Natural killer cell treated with Interleukin-12 subunit alpha and Interleukin-12 subunit beta and Interleukin-15 and Interleukin-18, amount 100 ng/mL, for 72 hours (primary cell): ENCODE data around the gene TERT. TPM values are rescaled to one million over a fixed set of nuclear protein-coding genes. Genes with fewer than 3 reads are reported as not detected.

Experiments
- ATAC-seq, 2 donors: fragments of 150-1000 bp; cut with Tn5 transposase in 1 of 2; sonication (Bioruptor Pico), chemical (Tn5 transposase) in 1 of 2; 2 replicates each; pipeline ENCODE4 v1.10.0; 2021
- DNase-seq: peaks from one replicate; pipeline ENCODE4 v3.0.0; 2022; ENCODE audit warnings: low spot score
- H3K27ac Mint-ChIP-seq, 2 donors: 1 replicate in 1 of 2; 2 replicates in 1 of 2; pipeline ENCODE4 v1.8.0; 2022; ENCODE audit warnings: mixed read lengths in 2 of 2, mild to moderate bottlenecking in 1 of 2, moderate library complexity in 1 of 2
- H3K27me3 Mint-ChIP-seq, 2 donors: 1 replicate in 1 of 2; 2 replicates in 1 of 2; pipeline ENCODE4 v1.8.0; 2022; ENCODE audit warnings: mixed read lengths in 2 of 2
- H3K36me3 Mint-ChIP-seq: one replicate; pipeline ENCODE4 v1.8.0; 2022; ENCODE audit warnings: mixed read lengths
- H3K4me1 Mint-ChIP-seq, 2 donors: 1 replicate in 1 of 2; 2 replicates in 1 of 2; pipeline ENCODE4 v1.8.0; 2022; ENCODE audit warnings: low read depth in 2 of 2, mixed read lengths in 2 of 2, mild to moderate bottlenecking in 1 of 2
- H3K4me3 Mint-ChIP-seq: one replicate; pipeline ENCODE4 v1.8.0; 2022; ENCODE audit warnings: mixed read lengths
- H3K9me3 Mint-ChIP-seq: 2 replicates; pipeline ENCODE4 v1.8.0; 2022; ENCODE audit warnings: mixed read lengths
- total RNA-seq, 2 donors: library from RNA; stranded (reverse); gene quantifications; one replicate each; pipeline ENCODE4 v1.2.3, GENCODE V29; 2022

TERT gene
- total RNA-seq, 2 donors from 2014 or later: 1.3 TPM; not detected in 1

GRCh38 chr5:1226231-1226630 lies 68.6 kb downstream of the TERT start:
- ATAC-seq (no peak), DNase-seq (no peak)
- H3K27ac Mint-ChIP-seq: no peak overlapping the region
- H3K4me3 Mint-ChIP-seq: no peak overlapping the region
- H3K27me3 Mint-ChIP-seq: peaks cover 22 to 25% of the 10 kb centered on the region in 2 donors
- no peaks in the 10 kb centered on the region for H3K36me3 Mint-ChIP-seq
- H3K9me3 Mint-ChIP-seq: no peaks in the 10 kb centered on the region
- peaks cover 11 to 16% of the 10 kb centered on the region in 2 donors for H3K4me1 Mint-ChIP-seq

GRCh38 chr5:1225081-1225480 lies 69.8 kb downstream of the TERT start, which contains the start of gene SLC6A18:
Gene SLC6A18 (plus strand): TSS chr5:1225381. CDS start chr5:1225478, 97 bp downstream.
- ATAC-seq: no peak
- no peak within 1 kb of the TSS for H3K27ac Mint-ChIP-seq
- no peak for DNase-seq
- peaks cover 11 to 16% of the 10 kb centered on the region in 2 donors for H3K4me1 Mint-ChIP-seq
- peaks cover 22% of the 10 kb centered on the region in 2 donors for H3K27me3 Mint-ChIP-seq
- H3K4me3 Mint-ChIP-seq: no peak within 1 kb of the TSS
- H3K36me3 Mint-ChIP-seq: no peaks in the 10 kb centered on the region
- no peaks in the 10 kb centered on the region for H3K9me3 Mint-ChIP-seq

DNA sequence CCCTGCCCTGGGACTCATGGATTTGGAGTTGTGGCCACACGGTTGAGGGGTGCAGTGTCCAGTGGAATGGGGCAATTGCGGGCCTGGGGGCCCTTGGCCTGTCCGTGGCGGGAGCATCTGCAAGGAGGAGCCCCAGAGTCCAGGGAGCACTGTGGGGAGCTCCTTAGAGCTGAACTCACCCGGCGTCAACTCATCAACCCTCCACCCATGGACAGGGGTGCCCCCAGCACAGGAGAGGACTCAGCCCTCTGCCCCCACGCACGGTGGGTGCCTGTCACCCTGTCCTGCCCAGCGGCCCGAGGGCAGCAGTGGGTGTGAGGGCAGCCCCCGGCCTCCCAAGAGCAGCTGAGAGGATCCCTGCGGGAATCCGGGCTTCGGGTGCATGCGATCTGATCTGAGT lies 70.2 kb downstream of the TERT start:
- peaks cover 11 to 16% of the 10 kb centered on the region in 2 donors for H3K4me1 Mint-ChIP-seq
- peaks cover 19 to 22% of the 10 kb centered on the region in 2 donors for H3K27me3 Mint-ChIP-seq
- H3K27ac Mint-ChIP-seq: no peak overlapping the region
- ATAC-seq (no peak), DNase-seq (no peak)
- H3K4me3 Mint-ChIP-seq: no peak overlapping the region
- H3K36me3 Mint-ChIP-seq: no peaks in the 10 kb centered on the region
- H3K9me3 Mint-ChIP-seq: no peaks in the 10 kb centered on the region

- H3K36me3 Mint-ChIP-seq: no peaks in the 10 kb centered on the region
- H3K27me3 Mint-ChIP-seq: peaks cover 9 to 11% of the 10 kb centered on the region in 2 donors
- H3K9me3 Mint-ChIP-seq: no peaks in the 10 kb centered on the region
- DNase-seq (no peak), ATAC-seq (no peak)
- H3K4me1 Mint-ChIP-seq: peaks cover 5 to 13% of the 10 kb centered on the region in 2 donors
- H3K4me3 Mint-ChIP-seq: no peak overlapping the region
- H3K27ac Mint-ChIP-seq: no peak overlapping the region
These were observed 71.6 kb downstream of the TERT start for GRCh38 chr5:1223278-1223670.

DNA sequence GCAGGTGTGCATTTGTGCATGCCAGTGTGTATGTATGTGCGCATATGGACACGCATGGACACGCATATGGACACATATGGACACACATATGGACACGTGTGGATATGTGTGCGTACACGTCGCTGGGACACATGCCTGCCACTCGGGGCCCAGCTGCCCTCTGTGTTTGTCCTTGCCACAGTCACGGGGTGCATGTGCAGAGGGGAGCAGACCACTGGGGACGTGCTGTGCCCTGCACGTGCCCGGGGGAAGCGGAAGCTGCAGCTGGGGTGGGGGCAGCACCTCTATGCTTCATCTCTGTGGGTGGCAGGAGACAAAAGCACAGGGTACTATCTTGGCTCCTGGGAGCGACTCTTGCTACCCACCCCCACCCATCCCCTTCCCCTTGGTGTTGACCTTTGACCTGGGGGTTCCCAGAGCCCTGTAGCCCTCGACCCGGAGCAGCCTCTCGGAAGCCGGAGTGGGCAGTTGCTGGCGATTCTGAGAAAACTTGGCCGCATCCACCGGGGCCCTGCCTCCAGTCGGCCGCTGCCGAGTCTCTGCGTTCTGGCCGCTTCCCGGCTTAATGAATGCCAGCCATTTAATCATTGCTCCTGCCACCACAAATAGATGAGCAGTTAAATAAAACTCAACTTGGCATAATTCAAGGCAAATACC lies 72.1 kb downstream of the TERT start:
- no peak for ATAC-seq

DNA sequence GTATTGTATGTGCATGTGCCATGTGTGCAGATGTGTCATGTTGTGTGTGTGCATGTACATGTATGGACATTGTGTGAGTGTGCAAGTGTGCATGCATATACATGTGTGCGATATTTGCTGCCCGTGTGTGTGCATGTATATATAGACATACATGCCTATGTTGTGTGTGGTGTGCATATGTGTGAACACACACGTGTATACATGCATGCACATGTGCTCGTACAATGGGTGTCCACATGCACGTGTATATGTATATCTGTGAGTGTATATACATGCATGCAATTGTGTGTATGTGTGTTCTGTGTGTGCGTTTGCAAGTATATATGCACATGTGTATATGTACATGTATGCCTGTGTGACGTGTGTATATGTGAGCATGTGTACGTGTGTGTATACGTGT lies 72.7 kb downstream of the TERT start:
- H3K27ac Mint-ChIP-seq: no peak overlapping the region
- ATAC-seq (no peak), DNase-seq (no peak)
- H3K27me3 Mint-ChIP-seq: peaks cover 2% of the 10 kb centered on the region in 2 donors
- no peaks in the 10 kb centered on the region for H3K36me3 Mint-ChIP-seq
- peaks cover 0 to 2% of the 10 kb centered on the region in 2 donors for H3K4me1 Mint-ChIP-seq
- no peaks in the 10 kb centered on the region for H3K9me3 Mint-ChIP-seq
- no peak overlapping the region for H3K4me3 Mint-ChIP-seq

More for the DNA sequence above, 72.1 kb downstream of the TERT start:
- Mint-ChIP-seq H3K4me1 (peaks cover 5 to 8% of the 10 kb centered on the region in 2 donors), H3K27me3 (peaks cover 6 to 8% of the 10 kb centered on the region in 2 donors), H3K4me3 (no peak overlapping the region), H3K9me3 (no peaks in the 10 kb centered on the region), H3K36me3 (no peaks in the 10 kb centered on the region), H3K27ac (no peak overlapping the region)
- no peak for DNase-seq

DNA sequence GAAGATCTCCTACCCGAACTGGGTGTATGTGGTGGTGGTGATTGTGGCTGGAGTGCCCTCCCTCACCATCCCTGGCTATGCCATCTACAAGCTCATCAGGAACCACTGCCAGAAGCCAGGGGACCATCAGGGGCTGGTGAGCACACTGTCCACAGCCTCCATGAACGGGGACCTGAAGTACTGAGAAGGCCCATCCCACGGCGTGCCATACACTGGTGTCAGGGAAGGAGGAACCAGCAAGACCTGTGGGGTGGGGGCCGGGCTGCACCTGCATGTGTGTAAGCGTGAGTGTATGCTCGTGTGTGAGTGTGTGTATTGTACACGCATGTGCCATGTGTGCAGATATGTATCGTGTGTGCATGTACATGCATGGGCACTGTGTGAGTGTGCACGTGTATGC lies 73.1 kb downstream of the TERT start:
- Mint-ChIP-seq H3K27ac (no peak overlapping the region), H3K4me1 (no peaks in the 10 kb centered on the region), H3K27me3 (peaks cover 0 to 2% of the 10 kb centered on the region in 2 donors), H3K9me3 (no peaks in the 10 kb centered on the region), H3K36me3 (no peaks in the 10 kb centered on the region), H3K4me3 (no peak overlapping the region)
- no peak for ATAC-seq
- no peak for DNase-seq

DNA sequence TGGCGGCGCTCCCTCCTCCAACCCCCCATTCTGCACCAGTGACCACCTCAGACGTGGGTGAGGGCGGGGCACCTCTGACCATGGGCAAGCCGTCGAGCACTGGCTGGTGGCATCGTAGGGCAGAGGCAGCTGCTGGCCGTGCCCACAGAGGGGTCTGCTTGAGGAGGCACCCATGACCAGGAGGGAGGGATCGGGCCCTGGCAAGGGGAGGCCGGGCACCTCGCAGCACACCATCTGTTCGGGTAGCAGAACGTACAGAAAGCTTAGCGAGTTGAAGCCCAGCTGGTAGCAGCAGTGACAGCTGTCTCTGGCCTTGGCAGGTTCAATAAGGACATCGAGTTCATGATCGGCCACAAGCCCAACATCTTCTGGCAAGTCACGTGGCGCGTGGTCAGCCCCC lies 74.0 kb downstream of the TERT start:
- no peaks in the 10 kb centered on the region for H3K4me1 Mint-ChIP-seq
- no peaks in the 10 kb centered on the region for H3K9me3 Mint-ChIP-seq
- no peaks in the 10 kb centered on the region for H3K36me3 Mint-ChIP-seq
- DNase-seq: no peak
- H3K4me3 Mint-ChIP-seq: no peak overlapping the region
- no peak overlapping the region for H3K27ac Mint-ChIP-seq
- H3K27me3 Mint-ChIP-seq: peaks cover 0 to 2% of the 10 kb centered on the region in 2 donors
- ATAC-seq: no peak

DNA sequence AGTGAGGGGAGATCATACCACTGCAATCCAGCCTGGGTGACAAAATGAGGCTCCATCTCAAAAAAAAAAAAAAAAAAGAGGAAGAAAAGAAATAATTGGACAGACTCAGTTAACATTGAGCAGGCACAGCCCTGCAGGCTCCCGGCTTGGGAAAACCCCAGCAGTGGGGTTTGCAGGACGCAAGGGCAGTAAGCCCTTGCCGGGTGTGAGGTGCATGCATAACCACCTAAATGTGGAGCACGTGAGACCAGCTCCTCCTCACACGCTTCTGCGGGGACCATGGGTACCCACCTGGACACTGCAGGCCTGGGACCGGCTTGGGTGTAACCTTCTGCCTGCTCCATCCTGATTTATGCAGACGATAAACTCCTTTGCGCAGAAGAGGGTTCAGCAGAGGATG lies 74.5 kb downstream of the TERT start:
- DNase-seq: no peak
- H3K27me3 Mint-ChIP-seq: peaks cover 0 to 2% of the 10 kb centered on the region in 2 donors
- H3K4me3 Mint-ChIP-seq: no peak overlapping the region
- H3K4me1 Mint-ChIP-seq: no peaks in the 10 kb centered on the region
- no peak overlapping the region for H3K27ac Mint-ChIP-seq
- no peaks in the 10 kb centered on the region for H3K36me3 Mint-ChIP-seq
- no peak for ATAC-seq
- no peaks in the 10 kb centered on the region for H3K9me3 Mint-ChIP-seq

DNA sequence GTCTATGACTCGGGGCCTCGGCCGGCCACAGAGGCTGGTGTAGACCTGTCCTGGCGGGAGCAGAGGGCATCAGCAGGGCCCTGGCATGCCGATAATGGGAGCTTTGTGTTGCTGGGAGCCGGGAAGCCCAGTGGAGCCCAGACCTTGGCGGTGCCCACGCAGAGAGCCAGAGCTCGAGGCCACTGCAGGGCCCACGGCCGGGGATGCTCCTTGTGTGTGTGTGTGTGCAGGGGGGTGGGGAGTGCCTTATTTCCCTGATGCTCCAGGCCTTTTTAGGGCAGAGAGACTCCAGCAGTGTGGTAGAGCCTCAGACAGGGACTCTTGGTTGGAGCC lies 75.1 kb downstream of the TERT start:
- H3K36me3 Mint-ChIP-seq: no peaks in the 10 kb centered on the region
- no peak for ATAC-seq
- no peaks in the 10 kb centered on the region for H3K9me3 Mint-ChIP-seq
- peaks cover 0 to 2% of the 10 kb centered on the region in 2 donors for H3K27me3 Mint-ChIP-seq
- no peak for DNase-seq
- no peak overlapping the region for H3K4me3 Mint-ChIP-seq
- no peaks in the 10 kb centered on the region for H3K4me1 Mint-ChIP-seq
- no peak overlapping the region for H3K27ac Mint-ChIP-seq

DNA sequence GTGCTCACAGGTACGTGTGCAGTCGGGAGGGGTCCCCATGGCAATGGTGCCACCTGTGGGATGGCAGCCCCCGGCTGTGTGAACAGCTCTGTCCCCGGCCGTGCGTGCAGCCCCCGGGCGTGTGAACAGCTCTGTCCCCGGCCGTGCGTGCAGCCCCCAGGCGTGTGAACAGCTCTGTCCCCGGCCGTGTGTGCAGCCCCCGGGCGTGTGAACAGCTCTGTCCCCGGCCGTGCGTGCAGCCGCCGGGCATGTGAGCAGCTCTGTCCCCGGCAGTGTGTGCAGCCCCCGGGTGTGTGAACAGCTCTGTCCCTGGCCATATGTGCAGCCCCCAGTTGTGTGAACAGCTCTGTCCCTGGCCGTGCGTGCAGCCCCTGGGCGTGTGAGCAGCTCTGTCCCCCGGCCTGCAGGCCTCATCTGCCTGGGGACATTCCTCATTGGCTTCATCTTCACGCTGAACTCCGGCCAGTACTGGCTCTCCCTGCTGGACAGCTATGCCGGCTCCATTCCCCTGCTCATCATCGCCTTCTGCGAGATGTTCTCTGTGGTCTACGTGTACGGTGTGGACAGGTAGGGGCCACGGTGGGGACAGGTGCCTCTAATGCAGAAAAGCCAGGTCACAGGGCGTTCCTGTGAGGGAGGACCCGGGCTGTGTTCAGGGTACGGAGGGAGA lies 75.6 kb downstream of the TERT start:
- Mint-ChIP-seq H3K27ac (no peak overlapping the region), H3K4me3 (no peak overlapping the region), H3K27me3 (peaks cover 0 to 2% of the 10 kb centered on the region in 2 donors)

DNA sequence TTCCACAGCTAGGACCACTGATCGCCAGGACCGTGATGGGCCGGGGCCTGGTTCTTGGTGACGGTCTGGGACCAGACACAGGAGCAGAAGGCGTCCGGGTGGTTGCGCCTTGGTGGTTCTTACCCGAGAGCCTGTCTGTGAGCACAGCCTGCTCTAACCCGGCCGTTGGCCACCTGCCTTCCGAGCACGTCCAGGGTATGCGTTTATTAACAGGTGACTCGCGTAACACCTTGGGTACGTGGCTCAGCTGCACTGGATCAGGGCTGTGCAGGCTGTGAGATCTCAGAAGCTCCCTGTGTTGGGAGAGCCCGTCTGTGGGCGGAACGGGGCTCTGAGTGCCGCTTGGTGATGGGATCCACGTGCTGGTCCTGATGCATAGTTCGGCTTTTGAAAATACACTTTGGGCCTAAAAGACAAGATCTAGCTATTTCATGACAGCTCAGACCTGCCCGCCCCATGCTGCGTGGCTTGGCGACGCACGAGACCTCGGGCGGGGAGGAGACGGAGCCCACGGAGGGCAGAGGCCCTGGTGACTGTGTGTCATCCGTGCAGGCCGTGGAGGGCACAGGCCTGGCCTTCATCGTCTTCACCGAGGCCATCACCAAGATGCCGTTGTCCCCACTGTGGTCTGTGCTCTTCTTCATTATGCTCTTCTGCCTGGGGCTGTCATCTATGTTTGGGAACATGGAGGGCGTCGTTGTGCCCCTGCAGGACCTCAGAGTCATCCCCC lies 76.4 kb downstream of the TERT start:
- H3K36me3 Mint-ChIP-seq: no peaks in the 10 kb centered on the region
- H3K27ac Mint-ChIP-seq: no peak overlapping the region
- no peak for ATAC-seq
- H3K9me3 Mint-ChIP-seq: no peaks in the 10 kb centered on the region
- H3K27me3 Mint-ChIP-seq: peaks cover 0 to 2% of the 10 kb centered on the region in 2 donors
- H3K4me3 Mint-ChIP-seq: no peak overlapping the region
- no peaks in the 10 kb centered on the region for H3K4me1 Mint-ChIP-seq
- no peak for DNase-seq

More for the DNA sequence above, 75.6 kb downstream of the TERT start:
- Mint-ChIP-seq H3K9me3 (no peaks in the 10 kb centered on the region), H3K4me1 (no peaks in the 10 kb centered on the region), H3K36me3 (no peaks in the 10 kb centered on the region)
- no peak for DNase-seq
- ATAC-seq: no peak

GRCh38 chr5:1217596-1218206 lies 77.2 kb downstream of the TERT start:
- DNase-seq (no peak), ATAC-seq (no peak)
- Mint-ChIP-seq H3K9me3 (no peaks in the 10 kb centered on the region), H3K4me3 (no peak overlapping the region), H3K27me3 (peaks cover 0 to 2% of the 10 kb centered on the region in 2 donors), H3K4me1 (no peaks in the 10 kb centered on the region), H3K27ac (no peak overlapping the region), H3K36me3 (no peaks in the 10 kb centered on the region)

GRCh38 chr5:1216918-1217295 lies 78.0 kb downstream of the TERT start:
- peaks cover 0 to 4% of the 10 kb centered on the region in 2 donors for H3K27me3 Mint-ChIP-seq
- H3K9me3 Mint-ChIP-seq: no peaks in the 10 kb centered on the region
- ATAC-seq (no peak), DNase-seq (no peak)
- H3K36me3 Mint-ChIP-seq: no peaks in the 10 kb centered on the region
- H3K4me3 Mint-ChIP-seq: no peak overlapping the region
- no peaks in the 10 kb centered on the region for H3K4me1 Mint-ChIP-seq
- H3K27ac Mint-ChIP-seq: no peak overlapping the region
